Measurements from ENCODE around the gene ATG3.

GRCh38 chr3:112564940-112565305, 3.2 kb upstream of the ATG3 start:
- TF ChIP-seq CTCF (conservative IDR thresholded peaks at IDR 0.05; ENCODE audit: low read depth, low read length) (no peak), EZH2phosphoT487 (IDR thresholded peaks at IDR 0.05; ENCODE audit: borderline replicate concordance, low read length) (no peak), EZH2 (IDR thresholded peaks at IDR 0.05; ENCODE audit: low read length, unreplicated experiment) (no peak)

All from PC-3 (cell line).